Cardiac fibroblast (primary cell): ENCODE results near the gene ATXN1.

Experiments used
- DNase-seq, 2 donors: peaks; one replicate each; pipeline versions ENCODE4 v3.0.0 to v3.0.0-alpha.2; 2010; ENCODE audit warnings: low read depth in 2 of 2
- H3K4me3 ChIP-seq, 2 donors: replicated peaks in 1 of 2; 1 replicate in 1 of 2; 2 replicates in 1 of 2; pipeline ENCODE4 v1.5.1; 2011; ENCODE audit warnings: low read depth in 2 of 2, low read length in 2 of 2, mild to moderate bottlenecking in 2 of 2, moderate library complexity in 1 of 2
- CTCF ChIP-seq: IDR thresholded peaks from one replicate; pipeline ENCODE4 v1.5.1; 2011; ENCODE audit warnings: low read depth, mild to moderate bottlenecking, low read length, inconsistent platforms

The ATXN1 gene

GRCh38 chr6:16773362-16773761 lies 12.1 kb upstream of the ATXN1 start:
- DNase-seq = no peak
- TF ChIP-seq CTCF = no peak
- no peak overlapping the region for H3K4me3 ChIP-seq

GRCh38 chr6:16770701-16771569 lies 9.7 kb upstream of the ATXN1 start:
- DNase-seq = peak; percentile 84 to 90
- H3K4me3 ChIP-seq = no peak overlapping the region
- TF ChIP-seq CTCF = peak; percentile 98

GRCh38 chr6:16769986-16770376 lies 8.7 kb upstream of the ATXN1 start:
- DNase-seq = peak; percentile 74 to 82
- no peak overlapping the region for H3K4me3 ChIP-seq
- no peak for TF ChIP-seq CTCF

- H3K4me3 ChIP-seq = peak overlapping the region in 1 of 2 donors; percentile 11
- TF ChIP-seq CTCF = no peak
- DNase-seq = peak; percentile 86 to 91
These were observed 8.1 kb upstream of the ATXN1 start for GRCh38 chr6:16769131-16769985.

GRCh38 chr6:16768477-16768830 lies 7.2 kb upstream of the ATXN1 start:
- H3K4me3 ChIP-seq = no peak overlapping the region
- no peak for DNase-seq
- TF ChIP-seq CTCF = no peak

GRCh38 chr6:16767765-16768476 lies 6.7 kb upstream of the ATXN1 start:
- DNase-seq = no peak
- H3K4me3 ChIP-seq = no peak overlapping the region
- TF ChIP-seq CTCF = no peak
